Endothelial cell of umbilical vein (primary cell): Measurements from ENCODE around the gene PGLYRP1. TPM values are rescaled to one million over a fixed set of nuclear protein-coding genes. Genes with fewer than 3 reads are reported as not detected.

Experiments used
- BruUV-seq: library from RNA; stranded (reverse); fragments of 400-500 nt; replicated peaks from 2 replicates; lab custom pipeline; 2021; lab: Mats Ljungman, UMichigan
- CTCF ChIA-PET: fragments of 300-600, 350-600 bp; sonication (Branson Sonifier 250); formaldehyde crosslinking; loops from one replicate; lab custom pipeline; 2021; ENCODE audit warnings: antibody characterized with exemption, inconsistent platforms; lab: Charles Lee
- POLR2A ChIA-PET: fragments of 300-600, 350-600 bp; sonication (Branson Sonifier 250); formaldehyde crosslinking; loops from one replicate; lab custom pipeline; 2021; ENCODE audit warnings: antibody characterized with exemption, inconsistent platforms; lab: Charles Lee
- DNase-seq: peaks from one replicate; pipeline ENCODE4 v3.0.0-alpha.2; 2011; ENCODE audit warnings: low read depth, low spot score
- FAIRE-seq: peaks from 2 replicates; lab custom pipeline; 2011; peaks lifted over from hg19 to GRCh38; lab: Jason Lieb, UNC
- H2AFZ ChIP-seq: 2 replicates; pipeline ENCODE4 v1.6.0; 2012; ENCODE audit warnings: low read depth, low read length, control low read depth, inconsistent platforms
- H3K27ac ChIP-seq: 2 replicates; pipeline ENCODE4 v1.5.1; 2011; ENCODE audit warnings: low read depth, mild to moderate bottlenecking, control low read depth, low read length, moderate library complexity; ENCODE audit not compliant: insufficient read depth
- H3K27me3 ChIP-seq, 2 experiments: 2 replicates each; pipeline versions ENCODE4 v1.6.0 to v1.6.1; 2011; ENCODE audit warnings: low read length in 2 of 2, mixed read lengths in 1 of 2; ENCODE audit not compliant: control insufficient read depth in 2 of 2, insufficient read depth in 2 of 2
- H3K36me3 ChIP-seq, 2 experiments: 2 replicates in 1 of 2; 3 replicates in 1 of 2; pipeline ENCODE4 v1.5.1; 2011; ENCODE audit warnings: low read length in 2 of 2, mild to moderate bottlenecking in 1 of 2, moderate library complexity in 1 of 2; ENCODE audit not compliant: control insufficient read depth in 2 of 2, insufficient read depth in 2 of 2; ENCODE audit errors: extremely low read depth in 1 of 2
- H3K4me1 ChIP-seq: 3 replicates; pipeline ENCODE4 v1.5.1; 2011; ENCODE audit warnings: mild to moderate bottlenecking, low read length; ENCODE audit not compliant: control insufficient read depth, insufficient read depth; ENCODE audit errors: extremely low read depth
- H3K4me2 ChIP-seq: 2 replicates; pipeline ENCODE4 v1.6.1; 2011; ENCODE audit warnings: low read length, control low read depth, mixed read lengths; ENCODE audit not compliant: insufficient read depth
- H3K4me3 ChIP-seq, 3 experiments: fragments of 200-600 bp in 1 of 3; sonication (generic), shearing (Covaris generic) in 1 of 3; replicated peaks in 1 of 3; 2 replicates each; pipeline ENCODE4 v1.5.1; 2011 to 2016; ENCODE audit warnings: control low read depth in 3 of 3, low read length in 3 of 3, mild to moderate bottlenecking in 2 of 3, inconsistent platforms in 1 of 3, low read depth in 1 of 3, moderate library complexity in 1 of 3; ENCODE audit not compliant: insufficient read depth in 1 of 3
- H3K79me2 ChIP-seq: 2 replicates; pipeline ENCODE4 v1.6.0; 2012; ENCODE audit warnings: low read length, inconsistent platforms; ENCODE audit not compliant: control insufficient read depth, insufficient read depth
- H3K9ac ChIP-seq: replicated peaks from 2 replicates; pipeline ENCODE3; 2011; ENCODE audit warnings: low read length, control low read depth; ENCODE audit not compliant: insufficient read depth; ENCODE audit errors: extremely low read depth
- H3K9me1 ChIP-seq: replicated peaks from 3 replicates; pipeline ENCODE4 v1.6.0; 2011; ENCODE audit warnings: mild to moderate bottlenecking, low read length; ENCODE audit not compliant: control insufficient read depth, insufficient read depth; ENCODE audit errors: extremely low read depth
- H3K9me3 ChIP-seq: replicated peaks from 2 replicates; pipeline ENCODE4 v1.5.1; 2012; ENCODE audit warnings: low read length, inconsistent platforms; ENCODE audit not compliant: control insufficient read depth, insufficient read depth
- H4K20me1 ChIP-seq: replicated peaks from 2 replicates; pipeline ENCODE3; 2011; ENCODE audit warnings: mild to moderate bottlenecking, low read length; ENCODE audit not compliant: control insufficient read depth, insufficient read depth; ENCODE audit errors: extremely low read depth
- CTCF ChIP-seq, 2 donors: IDR thresholded peaks; 1 replicate in 1 of 2; 2 replicates in 1 of 2; pipeline ENCODE4 v1.5.1; 2011; ENCODE audit warnings: low read length in 2 of 2, mild to moderate bottlenecking in 2 of 2, moderate library complexity in 2 of 2, control low read depth in 1 of 2, inconsistent platforms in 1 of 2, low read depth in 1 of 2; ENCODE audit not compliant: insufficient read depth in 1 of 2; ENCODE audit errors: extremely low read depth in 1 of 2
- EZH2 ChIP-seq: IDR thresholded peaks from 2 replicates; pipeline ENCODE4 v1.6.1; 2012; ENCODE audit warnings: borderline replicate concordance, low read depth, mild to moderate bottlenecking, moderate library complexity, low read length, inconsistent platforms; ENCODE audit not compliant: severe bottlenecking
- FOS ChIP-seq: IDR thresholded peaks from 2 replicates; pipeline ENCODE4 v1.6.1; 2011; ENCODE audit warnings: mild to moderate bottlenecking, low read length, moderate library complexity, borderline replicate concordance; ENCODE audit not compliant: insufficient read depth
- GATA2 ChIP-seq: IDR thresholded peaks from 2 replicates; pipeline ENCODE4 v1.7.0; 2011; ENCODE audit warnings: low read depth, mild to moderate bottlenecking, moderate library complexity, mixed read lengths, low read length; ENCODE audit not compliant: insufficient read length, insufficient read depth
- JUN ChIP-seq: IDR thresholded peaks from 2 replicates; pipeline ENCODE4 v1.6.1; 2011; ENCODE audit warnings: borderline replicate concordance, low read depth; ENCODE audit not compliant: insufficient read length, insufficient read depth
- MAX ChIP-seq: IDR thresholded peaks from 2 replicates; pipeline ENCODE4 v1.6.1; 2011; ENCODE audit not compliant: insufficient read depth, insufficient read length
- MYC ChIP-seq: IDR thresholded peaks from one replicate; pipeline ENCODE4 v1.6.1; 2011; ENCODE audit warnings: mild to moderate bottlenecking, low read depth, low read length
- POLR2A ChIP-seq: IDR thresholded peaks from 2 replicates; pipeline ENCODE4 v1.6.1; 2012; ENCODE audit warnings: low read depth, mild to moderate bottlenecking, control low read depth, low read length
- POLR2AphosphoS5 ChIP-seq: IDR thresholded peaks from 2 replicates; pipeline ENCODE4 v1.6.1; 2012; ENCODE audit warnings: low read depth, mild to moderate bottlenecking, control low read depth, low read length, moderate library complexity; ENCODE audit not compliant: insufficient read depth
- dilution Hi-C: fragments of 300-500 bp; cut with MboI; formaldehyde crosslinking; loops from one replicate; pipeline ENCODE4 v1.15.0; 2019; ENCODE audit warnings: low sequenced_read_pairs; ENCODE audit not compliant: extremely low pct_ligation_motif_present
- intact Hi-C: fragments of 100-400 bp; cut with micrococcal nuclease; formaldehyde crosslinking; loops from one replicate; pipeline ENCODE4 v1.10.0; 2022
- polyA plus RNA-seq, 4 experiments: library from polyadenylated mRNA; depleted of rRNA in 3 of 4; stranded (reverse) in 3 of 4; unstranded in 1 of 4; fragments of >200 nt; gene quantifications; 2 replicates each; pipeline versions ENCODE4 v1.2.1 to v1.2.3, GENCODE V29; 2011 to 2012; ENCODE audit warnings: missing spikeins in 1 of 4
- total RNA-seq: library from RNA; stranded (reverse); gene quantifications from 2 replicates; pipeline ENCODE4 v1.2.3, GENCODE V29; 2021

The PGLYRP1 gene
- total and polyA plus RNA-seq, 2 donors (not counting 3 experiments of a cell fraction or from before 2014, with no cell fraction given): not detected

- peaks cover 0 to 3% of the 10 kb centered on the region in 2 experiments for H3K27me3 ChIP-seq
- no peak overlapping the region for H2AFZ ChIP-seq
- H4K20me1 ChIP-seq: no peaks in the 10 kb centered on the region
- H3K79me2 ChIP-seq: no peaks in the 10 kb centered on the region
- no peak overlapping the region for H3K4me3 ChIP-seq
- no peaks in the 10 kb centered on the region for H3K4me1 ChIP-seq
- ChIA-PET CTCF (interaction anchor here (0.5 to 6.3 kb wide), 9 partner anchors 9 to 649 kb away, joined by 3 to 77 read pairs (median 5); no protein-coding TSS in a partner anchor), POLR2A (no interaction called here)
- H3K9ac ChIP-seq: no peak overlapping the region
- intact Hi-C loops (no loop called here), dilution Hi-C loops (no loop called here)
- H3K9me3 ChIP-seq: no peaks in the 10 kb centered on the region
- no peak overlapping the region for H3K4me2 ChIP-seq
- no peak overlapping the region for H3K27ac ChIP-seq
- no TSS peak for BruUV-seq
- TF ChIP-seq MAX: no peak
- no peak for TF ChIP-seq FOS
- TF ChIP-seq CTCF (IDR thresholded peaks at IDR 0.05; ENCODE audit: extremely low read depth in 1 of 2, insufficient read depth in 1 of 2, low read depth in 1 of 2, low read length in 2 of 2): no peak
- no peak for TF ChIP-seq POLR2A
- no peak for TF ChIP-seq EZH2
- no peak for TF ChIP-seq POLR2AphosphoS5
- TF ChIP-seq MYC: no peak
- no peak for TF ChIP-seq GATA2
- no peak for TF ChIP-seq JUN
- DNase-seq (no peak), FAIRE-seq (no peak)
- H3K9me1 ChIP-seq: no peaks in the 10 kb centered on the region
- no peaks in the 10 kb centered on the region for H3K36me3 ChIP-seq
These were observed 10.5 kb upstream of the PGLYRP1 start for GRCh38 chr19:46033401-46033800.
